Body of pancreas (tissue), 4 donors: ENCODE data around the gene OR9A4.

Source experiments
- CTCF ChIP-seq, 7 experiments: fragments of 450-650 bp in 4 of 7; fragments of 200-600 bp in 3 of 7; sonication (generic) in 3 of 7; IDR thresholded peaks; one replicate each; pipeline ENCODE4 v1.5.1; 2016 to 2019; ENCODE audit warnings: antibody characterized with exemption in 7 of 7
- POLR2A ChIP-seq, 3 donors: fragments of 450-650 bp; IDR thresholded peaks; one replicate each; pipeline ENCODE4 v1.6.1; 2016; ENCODE audit warnings: antibody characterized with exemption in 3 of 3, mild to moderate bottlenecking in 2 of 3

- no peak for TF ChIP-seq POLR2A (IDR thresholded peaks at IDR 0.05)
- TF ChIP-seq CTCF (IDR thresholded peaks at IDR 0.05) = no peak
Observed at GRCh38 chr7:141872931-141873330, 43.3 kb upstream of the OR9A4 start.
